Stomach (tissue), 9 donors: ENCODE data around the gene HAGH. TPM values are rescaled to one million over a fixed set of nuclear protein-coding genes. Genes with fewer than 3 reads are reported as not detected.

Source experiments
- DNase-seq, 2 donors: peaks; one replicate each; pipeline versions ENCODE4 v3.0.0 to v3.0.0-alpha.2; 2013 to 2019
- H3K27ac ChIP-seq, 5 donors: fragments of 200-600 bp in 4 of 5; sonication (generic) in 4 of 5; one replicate each; pipeline ENCODE4 v1.5.1; 2013 to 2019; ENCODE audit warnings: mild to moderate bottlenecking in 1 of 5, moderate library complexity in 1 of 5
- H3K27me3 ChIP-seq, 3 donors: fragments of 200-600 bp; sonication (generic); one replicate each; pipeline ENCODE4 v1.5.1; 2017 to 2019; ENCODE audit warnings: mixed run types in 1 of 3
- H3K36me3 ChIP-seq, 4 donors: fragments of 200-600 bp; sonication (generic); 1 replicate in 3 of 4; 2 replicates in 1 of 4; pipeline ENCODE4 v1.5.1; 2016 to 2019
- H3K4me1 ChIP-seq, 4 donors: fragments of 200-600 bp; sonication (generic); one replicate each; pipeline ENCODE4 v1.5.1; 2016 to 2019
- H3K4me3 ChIP-seq, 4 donors: fragments of 200-600 bp; sonication (generic) in 3 of 4; one replicate each; pipeline ENCODE4 v1.5.1; 2016 to 2019; ENCODE audit warnings: mild to moderate bottlenecking in 1 of 4
- H3K9me3 ChIP-seq, 4 donors: fragments of 200-600 bp; sonication (generic); one replicate each; pipeline ENCODE4 v1.5.1; 2016 to 2019
- EP300 ChIP-seq: sonication (generic); formaldehyde crosslinking; IDR thresholded peaks from one replicate; pipeline ENCODE4 v1.6.1; 2017; ENCODE audit warnings: antibody characterized with exemption
- POLR2A ChIP-seq, 4 donors: fragments of 450-650 bp; IDR thresholded peaks; one replicate each; pipeline ENCODE4 v1.6.1; 2016; ENCODE audit warnings: antibody characterized with exemption in 4 of 4, control low read depth in 2 of 4, mild to moderate bottlenecking in 1 of 4, moderate library complexity in 1 of 4
- POLR2AphosphoS5 ChIP-seq, 3 donors: sonication (generic); formaldehyde crosslinking; IDR thresholded peaks; one replicate each; pipeline ENCODE4 v1.6.1; 2016; ENCODE audit warnings: antibody characterized with exemption in 3 of 3
- WGBS, 5 donors: extraction: QIAGEN DNeasy Blood & Tissue Kit in 3 of 5; methylation state at CpG; one replicate each; pipeline versions ENCODE4 v1.1.5 to v1.1.7; 2013 to 2018; 5-methylcytosine and 5-hydroxymethylcytosine counted together
- intact Hi-C: fragments of 100-400 bp; cut with DNase I; formaldehyde crosslinking; loops from one replicate; pipeline ENCODE4 v1.15.1; 2023; ENCODE audit warnings: low total_unique reads
- polyA plus RNA-seq, 3 donors: library from polyadenylated mRNA; stranded (reverse); fragments of 200-250 nt; gene quantifications; one replicate each; pipeline ENCODE4 v1.2.3, GENCODE V29; 2013
- total RNA-seq, 5 donors: library from RNA; depleted of rRNA; stranded (reverse); fragments of >200 nt; gene quantifications; one replicate each; pipeline versions ENCODE4 v1.1.0 to v1.2.3, GENCODE V29; 2014 to 2016
- TF ChIP-seq, protein P1 (sequence below), 7 experiments: fragments of 450-650 bp in 4 of 7; fragments of 200-600 bp in 3 of 7; sonication (generic) in 3 of 7; IDR thresholded peaks; one replicate each; pipeline ENCODE4 v1.5.1; 2016 to 2019; ENCODE audit warnings: antibody characterized with exemption in 7 of 7, control low read depth in 2 of 7, mild to moderate bottlenecking in 1 of 7
- donor health status: healthy with polysubstance abuse.
- donor health status: Bipolar disorder and iron deficiency.
- donor health status: healthy.

The HAGH gene
- total and polyA plus RNA-seq, 8 donors, result 30.3 to 119 (median 69.2) TPM

DNA sequence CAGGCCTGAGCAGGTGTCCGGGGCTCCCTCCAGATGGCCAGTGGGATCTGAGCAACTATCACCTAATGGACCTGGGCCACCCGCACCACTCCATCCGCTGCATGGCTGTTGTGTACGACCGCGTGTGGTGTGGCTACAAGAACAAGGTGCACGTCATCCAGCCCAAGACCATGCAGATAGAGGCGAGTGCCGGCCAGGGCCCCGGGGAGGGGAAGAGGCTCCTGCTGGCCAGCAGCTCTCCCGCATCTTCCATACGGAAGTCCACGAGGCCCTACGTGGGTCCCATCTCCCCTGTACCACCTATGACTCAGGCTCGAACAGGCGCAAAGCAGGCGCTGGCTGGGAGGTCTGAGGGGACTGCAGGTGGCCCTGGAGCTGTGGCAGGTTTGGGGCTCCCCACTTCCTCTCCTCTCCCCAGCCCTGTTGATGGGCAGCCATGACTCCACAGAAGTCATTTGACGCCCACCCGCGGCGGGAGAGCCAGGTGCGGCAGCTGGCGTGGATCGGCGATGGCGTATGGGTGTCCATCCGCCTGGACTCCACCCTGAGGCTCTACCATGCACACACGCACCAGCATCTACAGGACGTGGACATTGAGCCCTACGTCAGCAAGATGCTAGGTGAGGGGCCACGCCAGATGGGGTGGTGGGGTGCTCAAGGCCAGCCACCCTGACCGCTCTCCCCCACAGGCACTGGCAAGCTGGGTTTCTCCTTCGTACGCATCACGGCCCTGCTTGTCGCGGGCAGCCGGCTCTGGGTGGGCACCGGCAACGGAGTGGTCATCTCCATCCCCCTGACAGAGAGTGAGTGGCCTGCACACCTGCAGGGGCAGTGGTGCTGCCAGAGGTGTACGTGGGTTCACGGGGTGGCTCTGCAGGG lies 59.3 kb downstream of the HAGH start:
- Histone ChIP-seq H3K4me3 (no peak overlapping the region), H3K9me3 (no peaks in the 10 kb centered on the region), H3K36me3 (peaks cover 60 to 77% (median 74%) of the 10 kb centered on the region in 4 donors), H3K4me1 (peaks cover 22 to 57% (median 37%) of the 10 kb centered on the region in 4 donors), H3K27ac (no peak overlapping the region), H3K27me3 (no peaks in the 10 kb centered on the region)
- intact Hi-C loops, result no loop called here
- WGBS, 5 donors, result 85 to 93% (median 91%) methylated on average over 11 to 42 of the region's 42 CpGs
- TF ChIP-seq EP300, result no peak
- no peak for TF ChIP-seq POLR2AphosphoS5 (IDR thresholded peaks at IDR 0.05)
- no peak for TF ChIP-seq POLR2A (IDR thresholded peaks at IDR 0.05)
- TF ChIP-seq, protein P1, sequence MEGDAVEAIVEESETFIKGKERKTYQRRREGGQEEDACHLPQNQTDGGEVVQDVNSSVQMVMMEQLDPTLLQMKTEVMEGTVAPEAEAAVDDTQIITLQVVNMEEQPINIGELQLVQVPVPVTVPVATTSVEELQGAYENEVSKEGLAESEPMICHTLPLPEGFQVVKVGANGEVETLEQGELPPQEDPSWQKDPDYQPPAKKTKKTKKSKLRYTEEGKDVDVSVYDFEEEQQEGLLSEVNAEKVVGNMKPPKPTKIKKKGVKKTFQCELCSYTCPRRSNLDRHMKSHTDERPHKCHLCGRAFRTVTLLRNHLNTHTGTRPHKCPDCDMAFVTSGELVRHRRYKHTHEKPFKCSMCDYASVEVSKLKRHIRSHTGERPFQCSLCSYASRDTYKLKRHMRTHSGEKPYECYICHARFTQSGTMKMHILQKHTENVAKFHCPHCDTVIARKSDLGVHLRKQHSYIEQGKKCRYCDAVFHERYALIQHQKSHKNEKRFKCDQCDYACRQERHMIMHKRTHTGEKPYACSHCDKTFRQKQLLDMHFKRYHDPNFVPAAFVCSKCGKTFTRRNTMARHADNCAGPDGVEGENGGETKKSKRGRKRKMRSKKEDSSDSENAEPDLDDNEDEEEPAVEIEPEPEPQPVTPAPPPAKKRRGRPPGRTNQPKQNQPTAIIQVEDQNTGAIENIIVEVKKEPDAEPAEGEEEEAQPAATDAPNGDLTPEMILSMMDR (IDR thresholded peaks at IDR 0.05), result no peak
- no peak for DNase-seq

DNA sequence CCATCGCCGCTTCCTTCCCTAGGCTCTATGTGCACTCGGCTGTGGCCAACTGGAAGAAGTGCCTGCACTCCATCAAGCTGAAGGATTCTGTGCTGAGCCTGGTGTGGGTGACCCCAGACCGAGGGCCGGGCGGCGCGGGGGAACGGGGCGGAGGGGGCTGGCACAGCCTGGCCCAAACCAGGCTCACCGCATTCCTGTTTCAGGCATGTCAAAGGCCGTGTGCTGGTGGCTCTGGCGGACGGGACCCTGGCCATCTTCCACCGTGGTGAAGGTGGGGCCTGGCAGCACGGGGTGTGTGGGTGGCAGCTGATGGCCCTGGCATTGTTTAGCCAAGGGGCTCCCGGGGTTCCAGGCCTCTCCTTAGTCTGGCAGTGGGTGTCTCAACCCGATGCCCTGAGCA lies 59.9 kb downstream of the HAGH start:
- Histone ChIP-seq H3K9me3 (no peaks in the 10 kb centered on the region), H3K36me3 (peaks cover 66 to 84% (median 81%) of the 10 kb centered on the region in 4 donors), H3K4me1 (peaks cover 15 to 50% (median 30%) of the 10 kb centered on the region in 4 donors), H3K27me3 (no peaks in the 10 kb centered on the region), H3K4me3 (no peak overlapping the region), H3K27ac (no peak overlapping the region)
- intact Hi-C loops, result no loop called here
- WGBS, 5 donors, result 76 to 84% (median 80%) methylated on average over 2 to 18 of the region's 18 CpGs
- TF ChIP-seq EP300, result no peak
- TF ChIP-seq POLR2AphosphoS5 (IDR thresholded peaks at IDR 0.05), result no peak
- TF ChIP-seq, protein P1 (IDR thresholded peaks at IDR 0.05), result no peak
- no peak for TF ChIP-seq POLR2A (IDR thresholded peaks at IDR 0.05)
- no peak for DNase-seq

DNA sequence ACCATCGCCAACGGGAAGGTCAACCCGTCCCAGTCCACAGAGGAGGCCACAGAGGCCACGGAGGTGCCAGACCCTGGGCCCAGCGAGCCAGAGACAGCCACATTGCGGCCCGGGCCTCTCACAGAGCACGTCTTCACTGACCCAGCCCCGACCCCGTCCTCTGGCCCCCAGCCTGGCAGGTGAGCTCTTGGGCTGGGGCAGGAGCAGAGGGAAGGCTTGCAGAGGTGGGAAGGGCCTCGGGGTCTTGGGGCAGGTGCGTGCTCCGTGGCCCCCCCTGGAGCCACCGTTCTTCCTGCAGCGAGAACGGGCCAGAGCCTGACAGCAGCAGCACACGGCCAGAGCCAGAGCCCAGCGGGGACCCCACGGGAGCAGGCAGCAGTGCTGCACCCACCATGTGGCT lies 60.4 kb downstream of the HAGH start:
- no peak for DNase-seq
- intact Hi-C loops, result no loop called here
- peaks cover 68 to 88% (median 86%) of the 10 kb centered on the region in 4 donors for H3K36me3 ChIP-seq
- peaks cover 14 to 46% (median 26%) of the 10 kb centered on the region in 4 donors for H3K4me1 ChIP-seq
- H3K4me3 ChIP-seq, result no peak overlapping the region
- H3K27ac ChIP-seq, result no peak overlapping the region
- H3K9me3 ChIP-seq, result no peaks in the 10 kb centered on the region
- no peaks in the 10 kb centered on the region for H3K27me3 ChIP-seq
- WGBS, 5 donors, result 89 to 94% (median 93%) methylated on average over 16 to 19 of the region's 19 CpGs; no CpG with 5 or more reads in 1 of the 5 donors
- TF ChIP-seq POLR2A (IDR thresholded peaks at IDR 0.05) (no peak), EP300 (no peak), POLR2AphosphoS5 (IDR thresholded peaks at IDR 0.05) (no peak)
- TF ChIP-seq, protein P1 (IDR thresholded peaks at IDR 0.05), result no peak

DNA sequence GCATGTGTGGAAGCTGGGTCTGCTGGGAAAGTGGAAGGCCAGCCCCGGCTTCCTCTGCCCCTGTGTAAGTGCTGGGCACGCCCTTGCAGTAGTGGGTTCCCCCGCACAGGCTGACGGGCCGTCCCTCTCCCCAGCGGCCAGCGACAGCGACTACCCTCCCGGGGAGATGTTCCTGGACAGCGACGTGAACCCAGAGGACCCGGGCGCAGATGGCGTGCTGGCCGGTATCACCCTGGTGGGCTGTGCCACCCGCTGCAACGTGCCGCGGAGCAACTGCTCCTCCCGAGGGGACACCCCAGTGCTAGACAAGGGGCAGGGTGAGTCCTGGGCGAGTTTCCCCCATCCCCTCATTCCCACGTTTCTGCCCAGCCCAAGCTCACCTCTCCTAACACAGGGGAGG lies 60.8 kb downstream of the HAGH start:
- no peaks in the 10 kb centered on the region for H3K27me3 ChIP-seq
- no peak overlapping the region for H3K4me3 ChIP-seq
- WGBS, 5 donors, result 88 to 95% (median 93%) methylated on average over 7 to 22 of the region's 22 CpGs
- no peaks in the 10 kb centered on the region for H3K9me3 ChIP-seq
- H3K4me1 ChIP-seq, result peaks cover 12 to 44% (median 24%) of the 10 kb centered on the region in 4 donors
- H3K27ac ChIP-seq, result no peak overlapping the region
- intact Hi-C loops, result no loop called here
- H3K36me3 ChIP-seq, result peaks cover 72 to 92% (median 90%) of the 10 kb centered on the region in 4 donors
- TF ChIP-seq POLR2A (IDR thresholded peaks at IDR 0.05) (no peak), POLR2AphosphoS5 (IDR thresholded peaks at IDR 0.05) (no peak), EP300 (no peak)
- TF ChIP-seq, protein P1 (IDR thresholded peaks at IDR 0.05), result no peak
- DNase-seq, result no peak
